ENCODE data around the gene MUC22.

Gene MUC22

GRCh38 chr6:31075528-31075927 lies 65.3 kb downstream of the MUC22 start:
- no peak for DNase-seq (ENCODE audit: low read depth)
- TF ChIP-seq CTCF (IDR thresholded peaks at IDR 0.05; ENCODE audit: low read depth, low read length, missing control alignments), result no peak
- no peak overlapping the region for H3K4me3 ChIP-seq (ENCODE audit: low read depth, low read length)

- H3K4me3 ChIP-seq (ENCODE audit: low read depth, low read length), result no peak overlapping the region
- no peak for DNase-seq (ENCODE audit: low read depth)
- TF ChIP-seq CTCF (IDR thresholded peaks at IDR 0.05; ENCODE audit: low read depth, low read length, missing control alignments), result no peak
These were observed 66.3 kb downstream of the MUC22 start for GRCh38 chr6:31076611-31077010.

- TF ChIP-seq CTCF (IDR thresholded peaks at IDR 0.05; ENCODE audit: low read depth, low read length, missing control alignments), result peak; percentile 77
- DNase-seq (ENCODE audit: low read depth), result no peak
- no peak overlapping the region for H3K4me3 ChIP-seq (ENCODE audit: low read depth, low read length)
These were observed 69.5 kb downstream of the MUC22 start for GRCh38 chr6:31079656-31080261.

GRCh38 chr6:31081872-31082271 lies 71.6 kb downstream of the MUC22 start:
- TF ChIP-seq CTCF (IDR thresholded peaks at IDR 0.05; ENCODE audit: low read depth, low read length, missing control alignments), result no peak
- no peak overlapping the region for H3K4me3 ChIP-seq (ENCODE audit: low read depth, low read length)
- DNase-seq (ENCODE audit: low read depth), result no peak

GRCh38 chr6:31083742-31084354 lies 73.6 kb downstream of the MUC22 start:
- no peak overlapping the region for H3K4me3 ChIP-seq (ENCODE audit: low read depth, low read length)
- DNase-seq (ENCODE audit: low read depth), result peak; percentile 27
- peak; percentile 77 for TF ChIP-seq CTCF (IDR thresholded peaks at IDR 0.05; ENCODE audit: low read depth, low read length, missing control alignments)

All from GM12864 (cell line).